IMR-90 (cell line): ENCODE data around the gene EML5. TPM values are rescaled to one million over a fixed set of nuclear protein-coding genes. Genes with fewer than 3 reads are reported as not detected.
A peak's percentile ranks its signal among the peaks of the same experiment; 100 is the strongest.

Experiments used
- ATAC-seq: fragments of 200-7000 bp; cut with Tn5 transposase; 2 replicates; pipeline ENCODE4 v1.9.1; 2020; ENCODE audit warnings: low read depth, mild to moderate bottlenecking, moderate library complexity
- BruUV-seq: library from RNA; stranded (reverse); fragments of 400-500 nt; replicated peaks from 2 replicates; lab custom pipeline; 2021; lab: Mats Ljungman, UMichigan
- CTCF ChIA-PET: fragments of 300-600 bp; formaldehyde crosslinking; extraction: SDS; loops from one replicate; lab custom pipeline; 2021; ENCODE audit warnings: antibody characterized with exemption; lab: Yijun Ruan, JAX
- POLR2A ChIA-PET: fragments of 300-600 bp; sonication (Branson Sonifier 250); formaldehyde crosslinking; loops from one replicate; lab custom pipeline; 2022; ENCODE audit warnings: antibody characterized with exemption; ENCODE audit not compliant: unreplicated experiment; lab: Charles Lee
- DNase-seq: peaks from one replicate; pipeline ENCODE4 v3.0.0; 2013
- H2AFZ ChIP-seq: replicated peaks from 2 replicates; pipeline ENCODE3; 2013; ENCODE audit warnings: low read length, mild to moderate bottlenecking; ENCODE audit not compliant: poor library complexity
- H2AK5ac ChIP-seq: 2 replicates; pipeline ENCODE4 v1.6.1; 2013; ENCODE audit warnings: low read depth, low read length, inconsistent platforms
- H2AK9ac ChIP-seq: replicated peaks from 2 replicates; pipeline ENCODE3; 2013; ENCODE audit warnings: mild to moderate bottlenecking, low read depth, low read length, moderate library complexity; ENCODE audit not compliant: poor library complexity
- H2BK120ac ChIP-seq: 2 replicates; pipeline ENCODE4 v1.6.1; 2013; ENCODE audit warnings: low read depth, low read length, inconsistent platforms
- H2BK15ac ChIP-seq: 3 replicates; pipeline ENCODE4 v1.6.1; 2013; ENCODE audit warnings: low read depth, low read length, inconsistent platforms
- H2BK20ac ChIP-seq: 2 replicates; pipeline ENCODE4 v1.6.1; 2013; ENCODE audit warnings: low read depth, mild to moderate bottlenecking, inconsistent platforms, low read length, moderate library complexity
- H2BK5ac ChIP-seq: 2 replicates; pipeline ENCODE4 v1.6.1; 2013; ENCODE audit warnings: mild to moderate bottlenecking, low read depth, low read length, inconsistent platforms; ENCODE audit not compliant: poor library complexity, severe bottlenecking
- H3K14ac ChIP-seq: replicated peaks from 2 replicates; pipeline ENCODE4 v1.6.1; 2013; ENCODE audit warnings: low read depth, low read length, inconsistent platforms
- H3K18ac ChIP-seq: 2 replicates; pipeline ENCODE4 v1.6.1; 2013; ENCODE audit warnings: low read depth, low read length, control low read depth
- H3K23ac ChIP-seq: 2 replicates; pipeline ENCODE4 v1.6.1; 2013; ENCODE audit warnings: low read depth, low read length, inconsistent platforms
- H3K27ac ChIP-seq: 2 replicates; pipeline ENCODE4 v1.5.1; 2013; ENCODE audit warnings: mild to moderate bottlenecking, control low read depth, low read length; ENCODE audit not compliant: insufficient read depth
- H3K27me3 ChIP-seq: 2 replicates; pipeline ENCODE4 v1.6.1; 2013; ENCODE audit warnings: low read length; ENCODE audit not compliant: control insufficient read depth, insufficient read depth
- H3K36me3 ChIP-seq: 2 replicates; pipeline ENCODE4 v1.6.1; 2013; ENCODE audit warnings: low read length, mixed read lengths; ENCODE audit not compliant: control insufficient read depth, insufficient read depth
- H3K4ac ChIP-seq: 2 replicates; pipeline ENCODE4 v1.6.1; 2013; ENCODE audit warnings: low read depth, low read length, inconsistent platforms
- H3K4me1 ChIP-seq: 2 replicates; pipeline ENCODE4 v1.6.1; 2013; ENCODE audit warnings: low read length, mixed read lengths; ENCODE audit not compliant: control insufficient read depth, insufficient read depth
- H3K4me2 ChIP-seq: 2 replicates; pipeline ENCODE4 v1.6.1; 2013; ENCODE audit warnings: low read depth, mild to moderate bottlenecking, control low read depth, low read length, moderate library complexity
- H3K4me3 ChIP-seq: 2 replicates; pipeline ENCODE4 v1.5.1; 2013; ENCODE audit warnings: low read depth, mild to moderate bottlenecking, control low read depth, low read length, moderate library complexity; ENCODE audit not compliant: insufficient read depth
- H3K56ac ChIP-seq: 2 replicates; pipeline ENCODE4 v1.6.1; 2013; ENCODE audit warnings: low read length, inconsistent platforms; ENCODE audit not compliant: insufficient read depth; ENCODE audit errors: extremely low read depth
- H3K79me1 ChIP-seq, 2 experiments: 2 replicates each; pipeline ENCODE4 v1.6.1; 2013; ENCODE audit warnings: low read length in 2 of 2, inconsistent platforms in 1 of 2, low read depth in 1 of 2
- H3K9ac ChIP-seq: 2 replicates; pipeline ENCODE4 v1.6.1; 2013; ENCODE audit warnings: low read depth, low read length, control low read depth
- H3K9me1 ChIP-seq: 2 replicates; pipeline ENCODE4 v1.6.1; 2013; ENCODE audit warnings: low read length, inconsistent platforms; ENCODE audit not compliant: insufficient read depth
- H3K9me3 ChIP-seq: 2 replicates; pipeline ENCODE4 v1.6.1; 2013; ENCODE audit warnings: low read length; ENCODE audit not compliant: control insufficient read depth, insufficient read depth
- H4K20me1 ChIP-seq: 2 replicates; pipeline ENCODE4 v1.6.1; 2013; ENCODE audit warnings: low read length, inconsistent platforms; ENCODE audit not compliant: insufficient read depth
- H4K5ac ChIP-seq: 2 replicates; pipeline ENCODE4 v1.6.1; 2013; ENCODE audit warnings: mild to moderate bottlenecking, low read depth, low read length, control low read depth
- H4K8ac ChIP-seq, 2 experiments: 2 replicates each; pipeline ENCODE4 v1.6.1; 2013; ENCODE audit warnings: low read depth in 2 of 2, low read length in 2 of 2, control low read depth in 1 of 2, inconsistent platforms in 1 of 2
- H4K91ac ChIP-seq: 2 replicates; pipeline ENCODE4 v1.6.1; 2013; ENCODE audit warnings: low read depth, low read length, inconsistent platforms; ENCODE audit not compliant: insufficient read depth
- BHLHE40 ChIP-seq: fragments of 150-350 bp; IDR thresholded peaks from 2 replicates; pipeline ENCODE4 v1.6.1; 2016; ENCODE audit warnings: mild to moderate bottlenecking, low read depth, low read length
- CEBPB ChIP-seq: IDR thresholded peaks from 2 replicates; pipeline ENCODE4 v1.6.1; 2012; ENCODE audit warnings: low read depth, low read length, improper control_type of control experiment
- CHD1 ChIP-seq: IDR thresholded peaks from 2 replicates; pipeline ENCODE4 v1.6.1; 2012; ENCODE audit warnings: low read depth, low read length, improper control_type of control experiment
- FOS ChIP-seq: fragments of 150-350 bp; IDR thresholded peaks from 2 replicates; pipeline ENCODE4 v1.6.1; 2016; ENCODE audit warnings: low read depth, low read length
- MXI1 ChIP-seq: IDR thresholded peaks from 2 replicates; pipeline ENCODE4 v1.6.1; 2012; ENCODE audit warnings: low read depth, mild to moderate bottlenecking, low read length, moderate library complexity, borderline replicate concordance
- NFE2L2 ChIP-seq: fragments of 150-350 bp; IDR thresholded peaks from 2 replicates; pipeline ENCODE4 v1.6.1; 2016; ENCODE audit warnings: low read depth, mild to moderate bottlenecking, low read length
- POLR2A ChIP-seq: IDR thresholded peaks from 2 replicates; pipeline ENCODE4 v1.6.1; 2012; ENCODE audit warnings: mild to moderate bottlenecking, low read depth, low read length
- RAD21 ChIP-seq: IDR thresholded peaks from 2 replicates; pipeline ENCODE4 v1.6.1; 2012; ENCODE audit warnings: low read length, improper control_type of control experiment
- RCOR1 ChIP-seq: IDR thresholded peaks from 2 replicates; pipeline ENCODE4 v1.6.1; 2012; ENCODE audit warnings: mild to moderate bottlenecking, low read length, improper control_type of control experiment; ENCODE audit not compliant: insufficient replicate concordance
- RFX5 ChIP-seq: IDR thresholded peaks from 2 replicates; pipeline ENCODE4 v1.8.0; 2012; ENCODE audit warnings: low read depth, mild to moderate bottlenecking, low read length, moderate library complexity
- SMC3 ChIP-seq: fragments of 150-350 bp; IDR thresholded peaks from 2 replicates; pipeline ENCODE4 v1.6.1; 2016; ENCODE audit warnings: low read depth, mild to moderate bottlenecking, antibody characterized with exemption, low read length, moderate library complexity
- WGBS, 2 experiments: methylation state at CpG; one replicate each; pipeline versions ENCODE4 v1.1.5 to v1.1.7; 2013; ENCODE audit warnings: missing lambda C conversion rate in 2 of 2; ENCODE audit not compliant: insufficient read length in 1 of 2; ENCODE audit errors: extremely low coverage in 2 of 2; 5-methylcytosine and 5-hydroxymethylcytosine counted together
- dilution Hi-C: fragments of 300-500 bp; cut with HindIII; formaldehyde crosslinking; loops from one replicate; pipeline ENCODE4 v1.14.3; 2018; ENCODE audit warnings: low sequenced_read_pairs; ENCODE audit not compliant: unreplicated experiment
- in situ Hi-C: fragments of 300-500 bp; cut with MboI; formaldehyde crosslinking; loops from 3 replicates; pipeline ENCODE4 v1.14.3; 2019; ENCODE audit warnings: low sequenced_read_pairs, inconsistent platforms, mixed read lengths
- intact Hi-C: fragments of 100-400 bp; cut with micrococcal nuclease; formaldehyde crosslinking; loops from 2 replicates; pipeline ENCODE4 v1.10.0; 2022
- polyA plus RNA-seq, 3 experiments: library from polyadenylated mRNA; depleted of rRNA; stranded (reverse); fragments of >200 nt; gene quantifications; 2 replicates each; pipeline ENCODE4 v1.2.3, GENCODE V29; 2012; ENCODE audit warnings: low replicate concordance in 1 of 3
- total RNA-seq: library from RNA; depleted of rRNA; stranded (reverse); fragments of >200 nt; gene quantifications from 2 replicates; pipeline ENCODE4 v1.2.3, GENCODE V29; 2012
- TF ChIP-seq, protein P1 (sequence below): conservative IDR thresholded peaks from 2 replicates; pipeline ENCODE4 v1.5.1; 2012; ENCODE audit warnings: mild to moderate bottlenecking, low read depth, low read length, improper control_type of control experiment
- TF ChIP-seq, protein P2 (sequence below): fragments of 150-350 bp; IDR thresholded peaks from 2 replicates; pipeline ENCODE4 v1.6.1; 2017; ENCODE audit warnings: mild to moderate bottlenecking, antibody characterized with exemption, low read length, low read depth
- TF ChIP-seq, protein P3 (sequence below): fragments of 150-350 bp; IDR thresholded peaks from 2 replicates; pipeline ENCODE4 v1.6.1; 2016; ENCODE audit warnings: low read depth, mild to moderate bottlenecking, low read length, moderate library complexity, borderline replicate concordance

The EML5 gene
- total and polyA plus RNA-seq, 2 of the 4 experiments (the other 2 are of a cell fraction) = 8.1 to 22.2 TPM

DNA sequence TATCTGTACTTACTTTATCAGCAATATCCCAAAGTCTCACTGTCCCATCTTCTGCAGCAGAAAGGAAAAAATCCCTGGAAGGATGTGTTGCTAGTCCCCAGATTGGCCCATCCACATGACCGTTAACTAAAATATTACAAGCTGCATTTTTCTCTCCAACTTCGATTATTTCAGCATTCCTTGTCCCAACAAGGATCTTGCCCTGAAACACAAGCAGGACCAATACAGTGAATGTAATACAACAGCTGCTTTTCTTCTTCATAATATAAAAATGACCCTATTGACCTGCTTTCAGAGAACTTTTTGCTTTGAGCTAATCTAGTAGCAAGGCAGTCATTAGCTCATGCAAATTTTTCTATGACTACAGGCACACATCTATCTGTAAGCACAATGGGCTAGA, 171.7 kb downstream of the EML5 start:
- CTCF ChIA-PET = interaction anchor here (0.6 kb wide), 1 partner anchor 168 kb away, joined by 11 read pairs; no protein-coding TSS in a partner anchor
- intact Hi-C loops = no loop called here

More for the DNA sequence above, 171.7 kb downstream of the EML5 start:
- WGBS, 2 experiments = no CpG with 5 or more reads among the region's 2 CpGs
- Histone ChIP-seq H3K56ac (no peak overlapping the region), H3K79me1 (peaks cover 0 to 7% of the 10 kb centered on the region in 2 experiments; a peak in 1 of 4 replicates), H3K23ac (0 out of 2 replicates have a peak overlapping the region, but pooled peaks have one; percentile 24), H3K27me3 (no peaks in the 10 kb centered on the region), H3K9ac (no peak overlapping the region), H4K5ac (no peak overlapping the region), H3K4me1 (no peaks in the 10 kb centered on the region), H4K20me1 (no peaks in the 10 kb centered on the region), H2BK120ac (no peak overlapping the region), H3K18ac (no peak overlapping the region), H3K14ac (no peak overlapping the region), H2AK9ac (no peak overlapping the region), H2BK20ac (no peak overlapping the region), H3K4me2 (no peak overlapping the region), H2BK15ac (no peak overlapping the region), H4K91ac (no peak overlapping the region), H3K9me1 (0 out of 2 replicates have a peak, but pooled peaks cover 2% of the 10 kb centered on the region), H2BK5ac (no peak overlapping the region), H3K36me3 (peaks cover 2% of the 10 kb centered on the region; the same call in 1 of the 2 replicates), H2AK5ac (no peak overlapping the region), H3K27ac (no peak overlapping the region), H3K4me3 (no peak overlapping the region), H3K9me3 (no peaks in the 10 kb centered on the region), H2AFZ (no peak overlapping the region), H4K8ac (no peak overlapping the region), H3K4ac (no peak overlapping the region)
- dilution Hi-C loops = no loop called here
- in situ Hi-C loops = no loop called here
- ATAC-seq = peak; percentile 81
- no peak for TF ChIP-seq CEBPB
- TF ChIP-seq POLR2A = no peak
- TF ChIP-seq RCOR1 = no peak
- no peak for TF ChIP-seq RFX5
- TF ChIP-seq, protein P1, sequence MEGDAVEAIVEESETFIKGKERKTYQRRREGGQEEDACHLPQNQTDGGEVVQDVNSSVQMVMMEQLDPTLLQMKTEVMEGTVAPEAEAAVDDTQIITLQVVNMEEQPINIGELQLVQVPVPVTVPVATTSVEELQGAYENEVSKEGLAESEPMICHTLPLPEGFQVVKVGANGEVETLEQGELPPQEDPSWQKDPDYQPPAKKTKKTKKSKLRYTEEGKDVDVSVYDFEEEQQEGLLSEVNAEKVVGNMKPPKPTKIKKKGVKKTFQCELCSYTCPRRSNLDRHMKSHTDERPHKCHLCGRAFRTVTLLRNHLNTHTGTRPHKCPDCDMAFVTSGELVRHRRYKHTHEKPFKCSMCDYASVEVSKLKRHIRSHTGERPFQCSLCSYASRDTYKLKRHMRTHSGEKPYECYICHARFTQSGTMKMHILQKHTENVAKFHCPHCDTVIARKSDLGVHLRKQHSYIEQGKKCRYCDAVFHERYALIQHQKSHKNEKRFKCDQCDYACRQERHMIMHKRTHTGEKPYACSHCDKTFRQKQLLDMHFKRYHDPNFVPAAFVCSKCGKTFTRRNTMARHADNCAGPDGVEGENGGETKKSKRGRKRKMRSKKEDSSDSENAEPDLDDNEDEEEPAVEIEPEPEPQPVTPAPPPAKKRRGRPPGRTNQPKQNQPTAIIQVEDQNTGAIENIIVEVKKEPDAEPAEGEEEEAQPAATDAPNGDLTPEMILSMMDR = no peak
- no peak for TF ChIP-seq FOS
- TF ChIP-seq NFE2L2 = no peak
- TF ChIP-seq, protein P2, sequence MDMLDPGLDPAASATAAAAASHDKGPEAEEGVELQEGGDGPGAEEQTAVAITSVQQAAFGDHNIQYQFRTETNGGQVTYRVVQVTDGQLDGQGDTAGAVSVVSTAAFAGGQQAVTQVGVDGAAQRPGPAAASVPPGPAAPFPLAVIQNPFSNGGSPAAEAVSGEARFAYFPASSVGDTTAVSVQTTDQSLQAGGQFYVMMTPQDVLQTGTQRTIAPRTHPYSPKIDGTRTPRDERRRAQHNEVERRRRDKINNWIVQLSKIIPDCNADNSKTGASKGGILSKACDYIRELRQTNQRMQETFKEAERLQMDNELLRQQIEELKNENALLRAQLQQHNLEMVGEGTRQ = no peak
- TF ChIP-seq BHLHE40 = no peak
- TF ChIP-seq SMC3 = no peak
- TF ChIP-seq MXI1 = no peak
- TF ChIP-seq, protein P3, sequence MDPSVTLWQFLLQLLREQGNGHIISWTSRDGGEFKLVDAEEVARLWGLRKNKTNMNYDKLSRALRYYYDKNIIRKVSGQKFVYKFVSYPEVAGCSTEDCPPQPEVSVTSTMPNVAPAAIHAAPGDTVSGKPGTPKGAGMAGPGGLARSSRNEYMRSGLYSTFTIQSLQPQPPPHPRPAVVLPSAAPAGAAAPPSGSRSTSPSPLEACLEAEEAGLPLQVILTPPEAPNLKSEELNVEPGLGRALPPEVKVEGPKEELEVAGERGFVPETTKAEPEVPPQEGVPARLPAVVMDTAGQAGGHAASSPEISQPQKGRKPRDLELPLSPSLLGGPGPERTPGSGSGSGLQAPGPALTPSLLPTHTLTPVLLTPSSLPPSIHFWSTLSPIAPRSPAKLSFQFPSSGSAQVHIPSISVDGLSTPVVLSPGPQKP = no peak
- no peak for TF ChIP-seq CHD1
- no peak for TF ChIP-seq RAD21
- POLR2A ChIA-PET = no interaction called here
- no TSS peak for BruUV-seq
- peak; percentile 21 for DNase-seq
